GM12801 (cell line): ENCODE measurements around the gene IFNGR2.

Experiments used
- CTCF ChIP-seq: IDR thresholded peaks from one replicate; pipeline ENCODE4 v1.5.1; 2011; ENCODE audit warnings: control low read depth; ENCODE audit not compliant: insufficient read length; ENCODE audit errors: extremely low read depth

Gene IFNGR2

GRCh38 chr21:33434770-33435360 is 31.7 kb downstream of the IFNGR2 start:
- no peak for TF ChIP-seq CTCF

GRCh38 chr21:33437140-33437539 is 33.9 kb downstream of the IFNGR2 start:
- TF ChIP-seq CTCF: no peak

GRCh38 chr21:33441489-33442477 is 38.6 kb downstream of the IFNGR2 start:
- no peak for TF ChIP-seq CTCF

- TF ChIP-seq CTCF: no peak
These were observed 40.0 kb downstream of the IFNGR2 start for GRCh38 chr21:33443194-33443593.

GRCh38 chr21:33444499-33444898 is 41.3 kb downstream of the IFNGR2 start:
- no peak for TF ChIP-seq CTCF

GRCh38 chr21:33449616-33450015 is 46.4 kb downstream of the IFNGR2 start:
- no peak for TF ChIP-seq CTCF

GRCh38 chr21:33451634-33452071 is 48.4 kb downstream of the IFNGR2 start:
- no peak for TF ChIP-seq CTCF
